ENCODE results near the gene RABGGTA.
A peak's percentile ranks its signal among the peaks of the same experiment; 100 is the strongest.

The RABGGTA gene

GRCh38 chr14:24308342-24309124, 37.1 kb upstream of the RABGGTA start:
- ChIA-PET POLR2A (interaction anchor here (1.1 to 3.5 kb wide), 7 partner anchors 9 to 133 kb away, joined by 3 to 36 read pairs (median 12); partner anchors contain the start of genes CBLN3, DHRS1, KHNYN and MDP1), CTCF (interaction anchor here (0.6 to 4.2 kb wide), 27 partner anchors 9 to 200 kb away, joined by 3 to 51 read pairs (median 5); partner anchors contain the start of genes DHRS1, IPO4, IRF9 and KHNYN)
- DNase-seq (ENCODE audit: extremely low spot score) = no peak
- no peak for TF ChIP-seq TARDBP (IDR thresholded peaks at IDR 0.05)
- TF ChIP-seq FOXM1 (IDR thresholded peaks at IDR 0.05; ENCODE audit: borderline replicate concordance) = no peak
- no peak for TF ChIP-seq ELF4 (IDR thresholded peaks at IDR 0.05)
- no peak for TF ChIP-seq ZNF384 (IDR thresholded peaks at IDR 0.05)
- no peak for TF ChIP-seq FOXA1 (IDR thresholded peaks at IDR 0.05)
- TF ChIP-seq ARNT (IDR thresholded peaks at IDR 0.05) = no peak
- no peak for TF ChIP-seq NFRKB (IDR thresholded peaks at IDR 0.05)
- TF ChIP-seq CTBP1 (IDR thresholded peaks at IDR 0.05; ENCODE audit: borderline replicate concordance) = no peak
- TF ChIP-seq SP1 (IDR thresholded peaks at IDR 0.05) = no peak
- TF ChIP-seq, protein P1, sequence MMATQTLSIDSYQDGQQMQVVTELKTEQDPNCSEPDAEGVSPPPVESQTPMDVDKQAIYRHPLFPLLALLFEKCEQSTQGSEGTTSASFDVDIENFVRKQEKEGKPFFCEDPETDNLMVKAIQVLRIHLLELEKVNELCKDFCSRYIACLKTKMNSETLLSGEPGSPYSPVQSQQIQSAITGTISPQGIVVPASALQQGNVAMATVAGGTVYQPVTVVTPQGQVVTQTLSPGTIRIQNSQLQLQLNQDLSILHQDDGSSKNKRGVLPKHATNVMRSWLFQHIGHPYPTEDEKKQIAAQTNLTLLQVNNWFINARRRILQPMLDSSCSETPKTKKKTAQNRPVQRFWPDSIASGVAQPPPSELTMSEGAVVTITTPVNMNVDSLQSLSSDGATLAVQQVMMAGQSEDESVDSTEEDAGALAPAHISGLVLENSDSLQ (IDR thresholded peaks at IDR 0.05) = no peak
- TF ChIP-seq FOXK2 (IDR thresholded peaks at IDR 0.05) = no peak
- TF ChIP-seq BHLHE40 (IDR thresholded peaks at IDR 0.05; ENCODE audit: borderline replicate concordance) = no peak
- TF ChIP-seq HDGF (IDR thresholded peaks at IDR 0.05; ENCODE audit: borderline replicate concordance) = no peak
- TF ChIP-seq LEF1 (IDR thresholded peaks at IDR 0.05; ENCODE audit: borderline replicate concordance) = no peak
- TF ChIP-seq L3MBTL2 (conservative IDR thresholded peaks at IDR 0.05) = no peak
- no peak for TF ChIP-seq SUZ12 (IDR thresholded peaks at IDR 0.05)

GRCh38 chr14:24307575-24308341, 36.4 kb upstream of the RABGGTA start, which contains the start of gene CIDEB:
Gene CIDEB, minus strand, starts transcription at chr14:24307977. Its CDS starts 119 bp downstream, at chr14:24307858.
- DNase-seq (ENCODE audit: extremely low spot score) = peak; percentile 78
- TF ChIP-seq FOXM1 (IDR thresholded peaks at IDR 0.05; ENCODE audit: borderline replicate concordance) (no peak), SP1 (IDR thresholded peaks at IDR 0.05) (no peak), FOXA1 (IDR thresholded peaks at IDR 0.05) (no peak), ZNF384 (IDR thresholded peaks at IDR 0.05) (no peak), ARNT (IDR thresholded peaks at IDR 0.05) (no peak), L3MBTL2 (conservative IDR thresholded peaks at IDR 0.05) (no peak), BHLHE40 (IDR thresholded peaks at IDR 0.05; ENCODE audit: borderline replicate concordance) (no peak), ELF4 (IDR thresholded peaks at IDR 0.05) (no peak), HDGF (IDR thresholded peaks at IDR 0.05; ENCODE audit: borderline replicate concordance) (no peak), LEF1 (IDR thresholded peaks at IDR 0.05; ENCODE audit: borderline replicate concordance) (no peak), NFRKB (IDR thresholded peaks at IDR 0.05) (no peak), SUZ12 (IDR thresholded peaks at IDR 0.05) (no peak), TARDBP (IDR thresholded peaks at IDR 0.05) (no peak), FOXK2 (IDR thresholded peaks at IDR 0.05) (no peak), CTBP1 (IDR thresholded peaks at IDR 0.05; ENCODE audit: borderline replicate concordance) (no peak)
- TF ChIP-seq, protein P1 (IDR thresholded peaks at IDR 0.05) = no peak
- CTCF ChIA-PET = interaction anchor here (0.6 to 4.2 kb wide), 31 partner anchors 9 to 250 kb away, joined by 3 to 51 read pairs (median 5); partner anchors contain the start of genes DHRS1, IPO4, IRF9 and KHNYN
- POLR2A ChIA-PET = interaction anchor here (0.6 to 3.5 kb wide), 8 partner anchors 8 to 134 kb away, joined by 3 to 36 read pairs (median 9); partner anchors contain the start of genes CBLN3, DHRS1, KHNYN and MDP1

- ChIA-PET CTCF (interaction anchor here (0.6 to 4.2 kb wide), 16 partner anchors 8 to 249 kb away, joined by 3 to 51 read pairs (median 6); partner anchors contain the start of genes DHRS1, KHNYN, NOP9 and TINF2), POLR2A (interaction anchor here (0.6 to 3.5 kb wide), 6 partner anchors 11 to 135 kb away, joined by 3 to 36 read pairs (median 9); partner anchors contain the start of genes CBLN3, KHNYN, MDP1 and RABGGTA)
Measured at GRCh38 chr14:24307156-24307574, 35.8 kb upstream of the RABGGTA start.

GRCh38 chr14:24304019-24304387, 32.6 kb upstream of the RABGGTA start:
- no peak for TF ChIP-seq NFRKB (IDR thresholded peaks at IDR 0.05)
- no peak for TF ChIP-seq TARDBP (IDR thresholded peaks at IDR 0.05)
- TF ChIP-seq CTBP1 (IDR thresholded peaks at IDR 0.05; ENCODE audit: borderline replicate concordance) = no peak
- TF ChIP-seq LEF1 (IDR thresholded peaks at IDR 0.05; ENCODE audit: borderline replicate concordance) = no peak
- TF ChIP-seq SUZ12 (IDR thresholded peaks at IDR 0.05) = no peak
- no peak for TF ChIP-seq ELF4 (IDR thresholded peaks at IDR 0.05)
- TF ChIP-seq, protein P1 (IDR thresholded peaks at IDR 0.05) = no peak
- no peak for TF ChIP-seq ARNT (IDR thresholded peaks at IDR 0.05)
- TF ChIP-seq FOXM1 (IDR thresholded peaks at IDR 0.05; ENCODE audit: borderline replicate concordance) = no peak
- no peak for TF ChIP-seq ZNF384 (IDR thresholded peaks at IDR 0.05)
- no peak for TF ChIP-seq FOXA1 (IDR thresholded peaks at IDR 0.05)
- ChIA-PET CTCF (interaction anchor here (0.9 kb wide), 1 partner anchor 24 kb away, joined by 3 read pairs; no protein-coding TSS in a partner anchor), POLR2A (interaction anchor here (0.8 kb wide), 1 partner anchor 62 kb away, joined by 3 read pairs; the partner anchor contains the start of gene TINF2)
- no peak for DNase-seq (ENCODE audit: extremely low spot score)

More at GRCh38 chr14:24307156-24307574, 35.8 kb upstream of the RABGGTA start:
- DNase-seq (ENCODE audit: extremely low spot score) = no peak
- TF ChIP-seq TARDBP (IDR thresholded peaks at IDR 0.05) = no peak
- no peak for TF ChIP-seq FOXA1 (IDR thresholded peaks at IDR 0.05)

Data from HEK293T (cell line).